Psoas muscle (tissue), 8 donors: Measurements from ENCODE around the gene GRK4. TPM values are rescaled to one million over a fixed set of nuclear protein-coding genes. Genes with fewer than 3 reads are reported as not detected.

Source experiments
- ATAC-seq, 4 donors: fragments of 200-7000 bp; cut with Tn5 transposase; one replicate each; pipeline ENCODE4 v1.9.1; 2020; ENCODE audit warnings: moderate library complexity in 3 of 4, mild to moderate bottlenecking in 2 of 4
- DNase-seq, 2 donors: peaks; one replicate each; pipeline ENCODE4 v3.0.0-alpha.2; 2020
- H3K27ac ChIP-seq: fragments of 200-600 bp; one replicate; pipeline ENCODE4 v1.8.0; 2022
- H3K27me3 ChIP-seq, 3 donors: fragments of 200-600 bp in 1 of 3; one replicate each; pipeline versions ENCODE4 v1.6.1 to v1.8.0; 2013 to 2022; ENCODE audit warnings: low read length in 2 of 3, mild to moderate bottlenecking in 2 of 3, moderate library complexity in 1 of 3; ENCODE audit not compliant: insufficient read depth in 3 of 3
- H3K36me3 ChIP-seq, 2 donors: fragments of 200-600 bp in 1 of 2; one replicate each; pipeline versions ENCODE4 v1.6.1 to v1.8.0; 2013 to 2022; ENCODE audit warnings: low read depth in 1 of 2, mild to moderate bottlenecking in 1 of 2, moderate library complexity in 1 of 2; ENCODE audit not compliant: insufficient read depth in 1 of 2
- H3K4me1 ChIP-seq: fragments of 200-600 bp; one replicate; pipeline ENCODE4 v1.8.0; 2022
- H3K4me3 ChIP-seq: fragments of 200-600 bp; one replicate; pipeline ENCODE4 v1.8.0; 2022; ENCODE audit warnings: mild to moderate bottlenecking
- H3K9me3 ChIP-seq: fragments of 200-600 bp; one replicate; pipeline ENCODE4 v1.8.0; 2022
- WGBS, 3 donors: extraction: QIAGEN DNeasy Blood & Tissue Kit; methylation state at CpG; one replicate each; pipeline versions ENCODE4 v1.1.6 to v1.1.7; 2013; 5-methylcytosine and 5-hydroxymethylcytosine counted together
- intact Hi-C, 2 donors: fragments of 100-400 bp; cut with DNase I; formaldehyde crosslinking; loops; one replicate each; pipeline versions ENCODE4 v1.11.0 to v1.14.2; 2022
- polyA plus RNA-seq, 3 donors: library from polyadenylated mRNA; stranded (reverse); fragments of 200-250 nt; gene quantifications; one replicate each; pipeline ENCODE4 v1.2.3, GENCODE V29; 2013
- total RNA-seq, 4 donors: library from RNA; stranded (reverse); fragmentation: NEBNext Ultra II Directional in 2 of 4; extraction: Animal tissue kit (Norgen Biotek cat#: 25700) in 2 of 4; gene quantifications; one replicate each; pipeline versions ENCODE4 v1.2.1 to v1.2.4, GENCODE V29; 2021 to 2023
- TF ChIP-seq, protein P1 (sequence below): fragments of 200-600 bp; IDR thresholded peaks from one replicate; pipeline ENCODE4 v1.8.0; 2022; ENCODE audit warnings: antibody characterized with exemption
- donor health status: healthy with polysubstance abuse.
- donor health status: DM: no; HTN: no; CAD: no; lungs with moderate emphysema.
- donor health status: Bipolar disorder and iron deficiency.
- donor health status: healthy.
- donor health status: DM: yes; HTN: yes; CAD: no.
- donor health status: DM: no; HTN: no; CAD: no.
- donor health status: DM: no; HTN: no; CAD: no.
- donor health status: DM: yes; HTN: yes; CAD: no.

The GRK4 gene
- total and polyA plus RNA-seq, 7 donors = 5.8 to 9.2 (median 6.6) TPM

DNA sequence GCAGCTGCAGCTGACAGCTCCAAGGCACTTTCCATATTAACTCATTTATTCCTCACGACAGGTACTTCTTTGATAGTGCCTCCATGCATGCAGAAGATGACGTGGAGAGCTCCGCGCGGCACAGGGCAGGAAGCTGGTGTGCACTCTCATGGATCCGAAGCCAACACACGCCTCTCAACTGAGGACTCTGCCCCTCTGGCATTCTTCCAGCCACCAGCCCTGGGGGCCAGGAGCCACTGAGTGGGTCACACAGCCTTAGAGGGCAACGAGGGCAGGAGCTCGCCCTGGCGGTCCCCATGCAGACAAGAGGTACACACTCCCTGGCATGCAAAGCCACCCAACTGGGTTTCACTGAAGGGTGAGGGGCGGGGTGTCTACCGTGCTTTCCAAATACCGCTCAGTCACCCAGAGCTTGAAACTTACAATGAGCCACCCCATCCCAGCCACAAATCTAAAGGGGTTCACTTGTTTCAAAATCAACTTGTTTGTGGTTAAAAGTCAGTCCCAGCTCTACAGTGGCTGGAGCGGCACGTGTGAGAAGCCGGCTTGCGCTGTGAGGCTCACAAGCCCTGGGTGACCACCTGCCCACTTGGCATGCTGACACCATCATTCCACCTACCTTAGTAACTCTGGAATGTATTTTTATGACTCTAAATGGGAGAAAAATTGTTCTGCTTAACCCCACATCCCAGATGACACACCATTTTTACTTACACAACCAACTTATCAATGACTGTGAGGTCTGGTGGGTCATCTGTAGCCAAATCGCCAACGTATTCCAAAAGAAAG, 16.4 kb upstream of the GRK4 start:
- ATAC-seq (no peak), DNase-seq (no peak)
- H3K9me3 ChIP-seq = no peaks in the 10 kb centered on the region
- H3K4me1 ChIP-seq = no peaks in the 10 kb centered on the region
- 90 to 94% (median 93%) methylated on average over 19 of the region's 19 CpGs for whole genome bisulfite sequencing, 3 donors
- TF ChIP-seq, protein P1, sequence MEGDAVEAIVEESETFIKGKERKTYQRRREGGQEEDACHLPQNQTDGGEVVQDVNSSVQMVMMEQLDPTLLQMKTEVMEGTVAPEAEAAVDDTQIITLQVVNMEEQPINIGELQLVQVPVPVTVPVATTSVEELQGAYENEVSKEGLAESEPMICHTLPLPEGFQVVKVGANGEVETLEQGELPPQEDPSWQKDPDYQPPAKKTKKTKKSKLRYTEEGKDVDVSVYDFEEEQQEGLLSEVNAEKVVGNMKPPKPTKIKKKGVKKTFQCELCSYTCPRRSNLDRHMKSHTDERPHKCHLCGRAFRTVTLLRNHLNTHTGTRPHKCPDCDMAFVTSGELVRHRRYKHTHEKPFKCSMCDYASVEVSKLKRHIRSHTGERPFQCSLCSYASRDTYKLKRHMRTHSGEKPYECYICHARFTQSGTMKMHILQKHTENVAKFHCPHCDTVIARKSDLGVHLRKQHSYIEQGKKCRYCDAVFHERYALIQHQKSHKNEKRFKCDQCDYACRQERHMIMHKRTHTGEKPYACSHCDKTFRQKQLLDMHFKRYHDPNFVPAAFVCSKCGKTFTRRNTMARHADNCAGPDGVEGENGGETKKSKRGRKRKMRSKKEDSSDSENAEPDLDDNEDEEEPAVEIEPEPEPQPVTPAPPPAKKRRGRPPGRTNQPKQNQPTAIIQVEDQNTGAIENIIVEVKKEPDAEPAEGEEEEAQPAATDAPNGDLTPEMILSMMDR = no peak
- intact Hi-C loops = no loop called here
- peaks cover 12 to 99% of the 10 kb centered on the region in 2 donors for H3K36me3 ChIP-seq
- H3K27ac ChIP-seq = no peak overlapping the region
- H3K27me3 ChIP-seq = no peaks in the 10 kb centered on the region
- H3K4me3 ChIP-seq = no peak overlapping the region

DNA sequence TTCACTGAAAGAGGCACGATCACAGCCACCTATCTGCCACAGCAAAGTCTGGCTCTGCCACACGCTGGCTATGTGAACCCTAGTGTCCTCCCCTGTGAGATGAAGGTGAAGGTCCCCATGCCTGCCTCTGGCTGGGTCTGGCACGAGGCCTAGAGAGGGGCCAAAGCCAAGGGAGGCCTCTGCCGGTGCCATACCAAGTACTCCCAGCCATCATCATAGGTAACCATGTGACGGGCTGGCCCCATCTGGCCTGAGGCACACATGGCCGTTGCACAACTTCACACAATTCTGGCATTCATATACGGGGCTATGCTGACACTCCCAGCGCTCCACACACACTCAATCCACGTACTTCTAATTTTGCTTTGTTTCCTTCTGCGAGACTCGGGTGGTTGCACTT, 15.4 kb upstream of the GRK4 start:
- Histone ChIP-seq H3K4me1 (no peaks in the 10 kb centered on the region), H3K27me3 (no peaks in the 10 kb centered on the region), H3K36me3 (peaks cover 12 to 99% of the 10 kb centered on the region in 2 donors), H3K4me3 (no peak overlapping the region), H3K9me3 (no peaks in the 10 kb centered on the region), H3K27ac (no peak overlapping the region)
- intact Hi-C loops = no loop called here
- ATAC-seq = peak; percentile 51 to 75 (median 68)
- DNase-seq = no peak
- TF ChIP-seq, protein P1 = no peak
- WGBS, 3 donors = 54 to 77% (median 61%) methylated on average over 11 of the region's 11 CpGs

DNA sequence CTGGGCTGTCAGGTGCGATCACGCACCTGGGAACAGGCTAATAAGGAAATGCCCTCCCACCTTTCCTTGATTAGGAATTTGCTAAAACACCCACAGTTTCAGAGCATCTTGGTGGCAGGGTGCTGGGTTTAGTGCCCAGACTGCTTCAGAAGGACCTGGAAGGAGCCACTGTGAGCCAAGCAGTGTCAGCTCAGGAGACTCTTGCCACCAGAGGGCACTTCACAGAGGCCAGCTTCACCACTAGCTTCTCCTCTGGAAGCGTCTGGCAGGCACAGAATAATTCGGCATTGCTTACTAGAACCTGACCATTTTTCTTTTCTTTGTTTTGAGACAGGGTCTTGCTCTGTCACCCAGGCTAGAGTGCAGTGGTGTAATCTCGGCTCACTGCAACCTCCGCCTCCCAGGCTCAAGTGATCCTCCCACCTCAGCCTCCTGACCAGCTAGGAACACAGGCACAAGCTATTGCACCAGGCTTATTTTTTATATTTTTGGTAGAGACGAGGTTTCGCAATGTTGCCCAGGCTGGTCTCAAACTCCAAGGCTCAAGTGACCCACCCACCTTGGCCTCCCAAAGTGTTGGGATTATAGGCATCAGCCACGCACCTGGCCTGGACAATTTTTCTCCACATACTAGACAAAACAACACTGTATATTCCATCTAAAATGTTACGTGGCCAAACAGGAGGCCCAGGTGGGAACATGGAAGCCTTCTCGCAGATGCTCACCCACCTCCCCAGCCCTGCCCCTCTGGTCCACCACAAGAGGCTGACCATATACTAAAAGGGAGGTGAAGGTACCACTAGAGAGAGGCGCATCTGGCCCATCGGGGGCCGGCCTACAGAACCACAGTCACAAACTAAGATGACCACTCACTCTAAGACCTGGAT, 14.2 kb upstream of the GRK4 start:
- DNase-seq (peak in 1 of 2 donors; percentile 60), ATAC-seq (peak; percentile 64 to 69 (median 68))
- H3K27ac ChIP-seq = no peak overlapping the region
- TF ChIP-seq, protein P1 = peak; percentile 42
- H3K27me3 ChIP-seq = no peaks in the 10 kb centered on the region
- peaks cover 17 to 99% of the 10 kb centered on the region in 2 donors for H3K36me3 ChIP-seq
- H3K9me3 ChIP-seq = no peaks in the 10 kb centered on the region
- no peaks in the 10 kb centered on the region for H3K4me1 ChIP-seq
- WGBS, 3 donors = 90 to 95% (median 90%) methylated on average over 14 of the region's 14 CpGs
- no peak overlapping the region for H3K4me3 ChIP-seq
- intact Hi-C loops = no loop called here

DNA sequence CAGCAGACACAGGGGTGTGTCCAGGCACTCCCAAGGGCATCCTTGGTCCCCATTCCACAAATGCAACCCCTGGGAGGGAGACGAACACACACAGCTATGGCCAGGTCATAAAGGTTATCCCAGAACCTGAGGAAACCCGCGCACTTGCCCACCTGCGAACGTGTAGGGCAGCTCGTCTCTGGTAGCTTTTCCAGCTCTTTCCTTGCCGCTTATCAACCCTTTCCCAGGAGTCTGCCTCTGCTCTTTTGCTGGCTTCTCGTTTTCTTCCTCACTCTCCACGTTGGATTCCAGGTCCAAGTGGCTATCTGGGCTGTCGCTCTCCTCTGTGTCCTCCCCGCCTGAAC, 13.6 kb upstream of the GRK4 start:
- Histone ChIP-seq H3K27ac (no peak overlapping the region), H3K36me3 (peaks cover 17 to 99% of the 10 kb centered on the region in 2 donors), H3K4me3 (no peak overlapping the region), H3K9me3 (no peaks in the 10 kb centered on the region), H3K4me1 (no peaks in the 10 kb centered on the region), H3K27me3 (no peaks in the 10 kb centered on the region)
- TF ChIP-seq, protein P1 = no peak
- 93 to 94% (median 94%) methylated on average over 11 of the region's 11 CpGs for WGBS, 3 donors
- ATAC-seq (no peak), DNase-seq (no peak)
- intact Hi-C loops = no loop called here
